ENCODE results near the gene DPRX. TPM values are rescaled to one million over a fixed set of nuclear protein-coding genes. Genes with fewer than 3 reads are reported as not detected.

The DPRX gene
- total and polyA plus RNA-seq, 2 experiments from 2014 or later = not detected

- Histone ChIP-seq H3K36me3 (ENCODE audit: insufficient read depth) (no peaks in the 10 kb centered on the region), H3K9me2 (ENCODE audit: insufficient read depth) (no peaks in the 10 kb centered on the region), H3K4me2 (no peak overlapping the region), H3K27ac (ENCODE audit: low read depth) (no peak overlapping the region), H3K79me2 (replicated peaks; ENCODE audit: insufficient read depth) (no peaks in the 10 kb centered on the region), H3F3A (replicated peaks; ENCODE audit: low read depth) (no peaks in the 10 kb centered on the region), H3K4me3 (no peak overlapping the region), H2AFZ (no peak overlapping the region), H3K27me3 (ENCODE audit: insufficient read depth) (no peaks in the 10 kb centered on the region), H3K4me1 (ENCODE audit: insufficient read depth) (peaks cover 10% of the 10 kb centered on the region), H4K20me1 (replicated peaks; ENCODE audit: insufficient read depth) (no peaks in the 10 kb centered on the region)
- Mint-ChIP-seq H3K36me3 (ENCODE audit: low read depth) (peaks cover 5% of the 10 kb centered on the region; the same call in 2 of the 3 replicates), H3K4me3 (no peak overlapping the region), H3K27ac (no peak overlapping the region), H3K9me3 (peaks cover 17% of the 10 kb centered on the region; the same call in 2 of the 3 replicates), H3K4me1 (peaks cover 8% of the 10 kb centered on the region), H3K27me3 (ENCODE audit: insufficient read depth, low read depth, poor library complexity) (peaks cover 10% of the 10 kb centered on the region)
- DNase-seq (ENCODE audit: low spot score) (no peak), ATAC-seq (no peak)
- no peak for TF ChIP-seq STAT1 (IDR thresholded peaks at IDR 0.05; ENCODE audit: unreplicated experiment)
- TF ChIP-seq, protein P1, sequence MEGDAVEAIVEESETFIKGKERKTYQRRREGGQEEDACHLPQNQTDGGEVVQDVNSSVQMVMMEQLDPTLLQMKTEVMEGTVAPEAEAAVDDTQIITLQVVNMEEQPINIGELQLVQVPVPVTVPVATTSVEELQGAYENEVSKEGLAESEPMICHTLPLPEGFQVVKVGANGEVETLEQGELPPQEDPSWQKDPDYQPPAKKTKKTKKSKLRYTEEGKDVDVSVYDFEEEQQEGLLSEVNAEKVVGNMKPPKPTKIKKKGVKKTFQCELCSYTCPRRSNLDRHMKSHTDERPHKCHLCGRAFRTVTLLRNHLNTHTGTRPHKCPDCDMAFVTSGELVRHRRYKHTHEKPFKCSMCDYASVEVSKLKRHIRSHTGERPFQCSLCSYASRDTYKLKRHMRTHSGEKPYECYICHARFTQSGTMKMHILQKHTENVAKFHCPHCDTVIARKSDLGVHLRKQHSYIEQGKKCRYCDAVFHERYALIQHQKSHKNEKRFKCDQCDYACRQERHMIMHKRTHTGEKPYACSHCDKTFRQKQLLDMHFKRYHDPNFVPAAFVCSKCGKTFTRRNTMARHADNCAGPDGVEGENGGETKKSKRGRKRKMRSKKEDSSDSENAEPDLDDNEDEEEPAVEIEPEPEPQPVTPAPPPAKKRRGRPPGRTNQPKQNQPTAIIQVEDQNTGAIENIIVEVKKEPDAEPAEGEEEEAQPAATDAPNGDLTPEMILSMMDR (conservative IDR thresholded peaks at IDR 0.05; ENCODE audit: low read depth in 2 of 2) = no peak
Observed at GRCh38 chr19:53586277-53586691, 45.5 kb upstream of the DPRX start.

GRCh38 chr19:53594811-53595509, 36.8 kb upstream of the DPRX start:
- ATAC-seq = peak; percentile 75
- H3K9me2 ChIP-seq (ENCODE audit: insufficient read depth) = no peaks in the 10 kb centered on the region; the same call in 1 of the 2 replicates
- Mint-ChIP-seq H3K4me1 (peaks cover 25% of the 10 kb centered on the region), H3K27me3 (ENCODE audit: insufficient read depth, low read depth, poor library complexity) (peaks cover 18% of the 10 kb centered on the region), H3K9me3 (peaks cover 14% of the 10 kb centered on the region; the same call in 2 of the 3 replicates), H3K27ac (peak overlapping the region; percentile 100), H3K36me3 (ENCODE audit: low read depth) (peaks cover 2% of the 10 kb centered on the region; the same call in 1 of the 3 replicates), H3K4me3 (peak overlapping the region; percentile 58; the same call in 2 of the 3 replicates)
- no peaks in the 10 kb centered on the region for H4K20me1 ChIP-seq (replicated peaks; ENCODE audit: insufficient read depth)
- H3K27ac ChIP-seq (ENCODE audit: low read depth) = peak overlapping the region; percentile 99
- H3K4me3 ChIP-seq = no peak overlapping the region
- H3K79me2 ChIP-seq (replicated peaks; ENCODE audit: insufficient read depth) = no peaks in the 10 kb centered on the region; the same call in 1 of the 2 replicates
- peaks cover 43% of the 10 kb centered on the region for H3F3A ChIP-seq (replicated peaks; ENCODE audit: low read depth)
- peak; percentile 53 for TF ChIP-seq CREB1 (CRISPR knock-in tag; IDR thresholded peaks at IDR 0.05; ENCODE audit: low read depth)
- TF ChIP-seq, protein P2, sequence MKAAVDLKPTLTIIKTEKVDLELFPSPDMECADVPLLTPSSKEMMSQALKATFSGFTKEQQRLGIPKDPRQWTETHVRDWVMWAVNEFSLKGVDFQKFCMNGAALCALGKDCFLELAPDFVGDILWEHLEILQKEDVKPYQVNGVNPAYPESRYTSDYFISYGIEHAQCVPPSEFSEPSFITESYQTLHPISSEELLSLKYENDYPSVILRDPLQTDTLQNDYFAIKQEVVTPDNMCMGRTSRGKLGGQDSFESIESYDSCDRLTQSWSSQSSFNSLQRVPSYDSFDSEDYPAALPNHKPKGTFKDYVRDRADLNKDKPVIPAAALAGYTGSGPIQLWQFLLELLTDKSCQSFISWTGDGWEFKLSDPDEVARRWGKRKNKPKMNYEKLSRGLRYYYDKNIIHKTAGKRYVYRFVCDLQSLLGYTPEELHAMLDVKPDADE (IDR thresholded peaks at IDR 0.05) = peak; percentile 5; the same call in 1 of the 2 replicates
- no peak for TF ChIP-seq STAT1 (IDR thresholded peaks at IDR 0.05; ENCODE audit: unreplicated experiment)
- no peak for TF ChIP-seq EZH2 (IDR thresholded peaks at IDR 0.05; ENCODE audit: low read depth, unreplicated experiment)
- TF ChIP-seq, protein P3, sequence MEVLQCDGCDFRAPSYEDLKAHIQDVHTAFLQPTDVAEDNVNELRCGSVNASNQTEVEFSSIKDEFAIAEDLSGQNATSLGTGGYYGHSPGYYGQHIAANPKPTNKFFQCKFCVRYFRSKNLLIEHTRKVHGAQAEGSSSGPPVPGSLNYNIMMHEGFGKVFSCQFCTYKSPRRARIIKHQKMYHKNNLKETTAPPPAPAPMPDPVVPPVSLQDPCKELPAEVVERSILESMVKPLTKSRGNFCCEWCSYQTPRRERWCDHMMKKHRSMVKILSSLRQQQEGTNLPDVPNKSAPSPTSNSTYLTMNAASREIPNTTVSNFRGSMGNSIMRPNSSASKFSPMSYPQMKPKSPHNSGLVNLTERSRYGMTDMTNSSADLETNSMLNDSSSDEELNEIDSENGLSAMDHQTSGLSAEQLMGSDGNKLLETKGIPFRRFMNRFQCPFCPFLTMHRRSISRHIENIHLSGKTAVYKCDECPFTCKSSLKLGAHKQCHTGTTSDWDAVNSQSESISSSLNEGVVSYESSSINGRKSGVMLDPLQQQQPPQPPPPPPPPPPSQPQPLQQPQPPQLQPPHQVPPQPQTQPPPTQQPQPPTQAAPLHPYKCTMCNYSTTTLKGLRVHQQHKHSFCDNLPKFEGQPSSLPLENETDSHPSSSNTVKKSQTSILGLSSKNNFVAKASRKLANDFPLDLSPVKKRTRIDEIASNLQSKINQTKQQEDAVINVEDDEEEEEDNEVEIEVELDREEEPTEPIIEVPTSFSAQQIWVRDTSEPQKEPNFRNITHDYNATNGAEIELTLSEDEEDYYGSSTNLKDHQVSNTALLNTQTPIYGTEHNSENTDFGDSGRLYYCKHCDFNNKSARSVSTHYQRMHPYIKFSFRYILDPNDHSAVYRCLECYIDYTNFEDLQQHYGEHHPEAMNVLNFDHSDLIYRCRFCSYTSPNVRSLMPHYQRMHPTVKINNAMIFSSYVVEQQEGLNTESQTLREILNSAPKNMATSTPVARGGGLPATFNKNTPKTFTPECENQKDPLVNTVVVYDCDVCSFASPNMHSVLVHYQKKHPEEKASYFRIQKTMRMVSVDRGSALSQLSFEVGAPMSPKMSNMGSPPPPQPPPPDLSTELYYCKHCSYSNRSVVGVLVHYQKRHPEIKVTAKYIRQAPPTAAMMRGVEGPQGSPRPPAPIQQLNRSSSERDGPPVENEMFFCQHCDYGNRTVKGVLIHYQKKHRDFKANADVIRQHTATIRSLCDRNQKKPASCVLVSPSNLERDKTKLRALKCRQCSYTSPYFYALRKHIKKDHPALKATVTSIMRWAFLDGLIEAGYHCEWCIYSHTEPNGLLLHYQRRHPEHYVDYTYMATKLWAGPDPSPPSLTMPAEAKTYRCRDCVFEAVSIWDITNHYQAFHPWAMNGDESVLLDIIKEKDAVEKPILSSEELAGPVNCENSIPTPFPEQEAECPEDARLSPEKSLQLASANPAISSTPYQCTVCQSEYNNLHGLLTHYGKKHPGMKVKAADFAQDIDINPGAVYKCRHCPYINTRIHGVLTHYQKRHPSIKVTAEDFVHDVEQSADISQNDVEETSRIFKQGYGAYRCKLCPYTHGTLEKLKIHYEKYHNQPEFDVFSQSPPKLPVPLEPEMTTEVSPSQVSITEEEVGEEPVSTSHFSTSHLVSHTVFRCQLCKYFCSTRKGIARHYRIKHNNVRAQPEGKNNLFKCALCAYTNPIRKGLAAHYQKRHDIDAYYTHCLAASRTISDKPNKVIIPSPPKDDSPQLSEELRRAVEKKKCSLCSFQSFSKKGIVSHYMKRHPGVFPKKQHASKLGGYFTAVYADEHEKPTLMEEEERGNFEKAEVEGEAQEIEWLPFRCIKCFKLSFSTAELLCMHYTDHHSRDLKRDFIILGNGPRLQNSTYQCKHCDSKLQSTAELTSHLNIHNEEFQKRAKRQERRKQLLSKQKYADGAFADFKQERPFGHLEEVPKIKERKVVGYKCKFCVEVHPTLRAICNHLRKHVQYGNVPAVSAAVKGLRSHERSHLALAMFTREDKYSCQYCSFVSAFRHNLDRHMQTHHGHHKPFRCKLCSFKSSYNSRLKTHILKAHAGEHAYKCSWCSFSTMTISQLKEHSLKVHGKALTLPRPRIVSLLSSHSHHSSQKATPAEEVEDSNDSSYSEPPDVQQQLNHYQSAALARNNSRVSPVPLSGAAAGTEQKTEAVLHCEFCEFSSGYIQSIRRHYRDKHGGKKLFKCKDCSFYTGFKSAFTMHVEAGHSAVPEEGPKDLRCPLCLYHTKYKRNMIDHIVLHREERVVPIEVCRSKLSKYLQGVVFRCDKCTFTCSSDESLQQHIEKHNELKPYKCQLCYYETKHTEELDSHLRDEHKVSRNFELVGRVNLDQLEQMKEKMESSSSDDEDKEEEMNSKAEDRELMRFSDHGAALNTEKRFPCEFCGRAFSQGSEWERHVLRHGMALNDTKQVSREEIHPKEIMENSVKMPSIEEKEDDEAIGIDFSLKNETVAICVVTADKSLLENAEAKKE (CRISPR knock-in tag; IDR thresholded peaks at IDR 0.05) = peak; percentile 46; the same call in 1 of the 2 replicates
- TF ChIP-seq NANOG (IDR thresholded peaks at IDR 0.05; ENCODE audit: borderline replicate concordance) = peak; percentile 89; the same call in 1 of the 2 replicates
- TF ChIP-seq EZH2phosphoT487 (IDR thresholded peaks at IDR 0.05; ENCODE audit: unreplicated experiment) = no peak
- TF ChIP-seq ZNF114 (CRISPR knock-in tag; IDR thresholded peaks at IDR 0.05) = no peak
- no peaks in the 10 kb centered on the region for H3K27me3 ChIP-seq (ENCODE audit: insufficient read depth)
- peak; percentile 96 for DNase-seq (ENCODE audit: low spot score)
- peaks cover 20% of the 10 kb centered on the region for H3K4me1 ChIP-seq (ENCODE audit: insufficient read depth)
- H3K4me2 ChIP-seq = peak overlapping the region; percentile 1; the same call in 1 of the 2 replicates
- no peak overlapping the region for H2AFZ ChIP-seq
- no peaks in the 10 kb centered on the region for H3K36me3 ChIP-seq (ENCODE audit: insufficient read depth)

Data from GM23338 (cell line).